NT2/D1 (cell line): Measurements from ENCODE around the gene EMP1.

Experiments
- DNase-seq: peaks from one replicate; pipeline ENCODE4 v3.0.0-alpha.2; 2011; ENCODE audit warnings: low read depth, low spot score
- H3K27me3 ChIP-seq: 2 replicates; pipeline ENCODE4 v1.6.0; 2011; ENCODE audit warnings: mild to moderate bottlenecking; ENCODE audit not compliant: insufficient read length, insufficient read depth
- H3K36me3 ChIP-seq: 2 replicates; pipeline ENCODE4 v1.6.1; 2011; ENCODE audit warnings: mild to moderate bottlenecking, low read length, mixed read lengths; ENCODE audit not compliant: insufficient read depth, insufficient read length
- H3K4me1 ChIP-seq: 2 replicates; pipeline ENCODE4 v1.5.1; 2011; ENCODE audit not compliant: insufficient read depth, insufficient read length
- H3K4me3 ChIP-seq: 2 replicates; pipeline ENCODE4 v1.5.1; 2011; ENCODE audit warnings: low read depth; ENCODE audit not compliant: insufficient read length
- H3K9ac ChIP-seq: 2 replicates; pipeline ENCODE4 v1.6.0; 2011; ENCODE audit warnings: low read depth; ENCODE audit not compliant: insufficient read length
- H3K9me3 ChIP-seq: 2 replicates; pipeline ENCODE4 v1.5.1; 2011; ENCODE audit warnings: mild to moderate bottlenecking, low read length; ENCODE audit not compliant: insufficient read depth
- SUZ12 ChIP-seq: IDR thresholded peaks from 2 replicates; pipeline ENCODE4 v1.6.1; 2011; ENCODE audit not compliant: insufficient read length, insufficient read depth; ENCODE audit errors: extremely low read depth
- YY1 ChIP-seq: IDR thresholded peaks from 2 replicates; pipeline ENCODE4 v1.6.1; 2011; ENCODE audit not compliant: insufficient read length, insufficient read depth
- ZNF274 ChIP-seq: IDR thresholded peaks from 2 replicates; pipeline ENCODE4 v1.6.1; 2011; ENCODE audit warnings: mild to moderate bottlenecking, low read depth, low read length

The EMP1 gene

DNA sequence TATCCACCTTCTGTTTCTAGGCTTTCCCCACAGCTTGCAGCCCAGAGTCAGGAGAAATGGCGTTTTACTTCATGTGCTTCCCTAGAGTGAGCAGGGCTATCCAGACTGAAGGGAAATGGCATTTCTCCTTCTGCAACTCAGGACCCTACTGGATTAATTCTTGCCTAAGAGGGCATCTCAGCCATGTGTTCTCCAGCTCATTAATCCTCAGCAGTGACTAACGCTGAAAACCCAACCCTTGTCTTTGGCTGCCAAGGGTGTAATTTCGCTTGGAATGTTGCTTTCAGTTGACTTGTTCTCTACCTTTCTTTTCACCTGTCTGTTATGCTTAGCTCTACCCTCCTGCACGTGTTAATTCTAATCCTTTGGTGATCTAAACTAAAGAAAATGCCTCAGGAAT, 21.0 kb upstream of the EMP1 start:
- Histone ChIP-seq H3K4me3 (no peak overlapping the region), H3K9ac (no peak overlapping the region), H3K9me3 (no peaks in the 10 kb centered on the region), H3K4me1 (peaks cover 17% of the 10 kb centered on the region), H3K36me3 (no peaks in the 10 kb centered on the region), H3K27me3 (no peaks in the 10 kb centered on the region)
- TF ChIP-seq ZNF274 (no peak), YY1 (no peak), SUZ12 (no peak)
- no peak for DNase-seq

DNA sequence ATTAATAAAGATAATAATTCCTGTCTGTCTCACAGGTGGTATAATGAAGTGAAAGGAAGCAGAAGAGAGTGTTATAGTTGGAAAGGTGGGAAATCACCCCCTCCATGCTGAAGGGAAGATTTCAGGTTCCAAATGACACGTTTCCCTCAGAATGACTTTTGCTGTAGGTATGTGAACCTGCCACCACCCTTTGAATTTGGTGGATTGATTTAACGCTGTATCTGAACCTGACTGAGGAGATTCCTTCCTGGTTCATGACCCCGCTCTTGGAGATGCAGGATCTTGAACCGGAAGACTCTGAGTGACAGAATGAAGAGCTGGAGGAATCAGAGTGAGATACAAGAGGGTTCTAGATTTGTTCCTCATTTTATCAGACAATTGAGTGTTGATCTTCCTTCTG, 20.3 kb upstream of the EMP1 start:
- H3K9ac ChIP-seq: no peak overlapping the region
- no peaks in the 10 kb centered on the region for H3K36me3 ChIP-seq
- no peak for DNase-seq
- no peaks in the 10 kb centered on the region for H3K9me3 ChIP-seq
- H3K4me3 ChIP-seq: no peak overlapping the region
- H3K4me1 ChIP-seq: peaks cover 17% of the 10 kb centered on the region
- no peaks in the 10 kb centered on the region for H3K27me3 ChIP-seq
- no peak for TF ChIP-seq ZNF274
- no peak for TF ChIP-seq SUZ12
- TF ChIP-seq YY1: no peak

DNA sequence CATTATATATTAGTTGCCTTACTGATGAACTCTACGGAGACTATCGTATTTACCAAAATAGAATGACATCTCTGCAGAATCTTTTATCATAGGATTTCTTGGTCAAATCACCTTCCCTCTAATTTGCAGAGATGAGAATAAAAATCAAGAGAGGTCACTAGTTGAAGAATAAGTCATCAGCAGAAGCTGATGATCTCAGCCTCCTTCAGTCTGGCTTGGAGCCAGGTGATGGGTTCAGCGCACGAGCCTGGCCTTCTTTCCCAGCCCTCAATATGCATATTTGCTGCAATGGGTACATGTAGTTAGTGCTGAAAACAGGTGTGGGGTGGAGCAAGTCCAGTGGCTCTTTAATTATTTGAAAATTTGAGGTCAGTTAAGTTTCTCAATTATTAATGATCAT, 19.2 kb upstream of the EMP1 start:
- no peak overlapping the region for H3K9ac ChIP-seq
- H3K27me3 ChIP-seq: no peaks in the 10 kb centered on the region
- no peak for DNase-seq
- H3K4me1 ChIP-seq: peaks cover 11% of the 10 kb centered on the region
- no peak overlapping the region for H3K4me3 ChIP-seq
- TF ChIP-seq ZNF274 (no peak), YY1 (no peak), SUZ12 (no peak)
- H3K9me3 ChIP-seq: no peaks in the 10 kb centered on the region
- no peaks in the 10 kb centered on the region for H3K36me3 ChIP-seq

DNA sequence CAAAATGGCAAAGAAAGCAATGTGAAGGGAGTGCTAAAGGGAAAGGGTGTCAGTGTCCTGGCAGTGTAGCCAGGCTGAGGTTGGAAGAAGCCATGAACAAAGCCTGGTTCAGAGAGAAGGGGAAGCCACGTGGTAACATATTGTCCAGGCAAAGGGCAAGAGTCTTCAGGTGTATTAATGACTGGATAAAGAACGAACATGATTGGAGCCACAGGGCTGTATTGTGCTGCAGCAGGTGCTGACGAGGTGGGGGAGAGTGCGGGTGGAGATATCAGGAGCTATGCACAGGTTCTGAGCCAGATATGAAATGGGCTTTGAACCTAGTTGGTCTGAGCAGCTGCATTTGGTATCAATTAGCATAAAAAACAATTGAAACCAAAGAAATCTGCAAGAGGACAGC, 18.6 kb upstream of the EMP1 start:
- Histone ChIP-seq H3K4me3 (no peak overlapping the region), H3K36me3 (no peaks in the 10 kb centered on the region), H3K4me1 (peaks cover 8% of the 10 kb centered on the region), H3K9me3 (no peaks in the 10 kb centered on the region), H3K9ac (no peak overlapping the region), H3K27me3 (no peaks in the 10 kb centered on the region)
- no peak for TF ChIP-seq SUZ12
- no peak for TF ChIP-seq ZNF274
- TF ChIP-seq YY1: no peak
- no peak for DNase-seq

DNA sequence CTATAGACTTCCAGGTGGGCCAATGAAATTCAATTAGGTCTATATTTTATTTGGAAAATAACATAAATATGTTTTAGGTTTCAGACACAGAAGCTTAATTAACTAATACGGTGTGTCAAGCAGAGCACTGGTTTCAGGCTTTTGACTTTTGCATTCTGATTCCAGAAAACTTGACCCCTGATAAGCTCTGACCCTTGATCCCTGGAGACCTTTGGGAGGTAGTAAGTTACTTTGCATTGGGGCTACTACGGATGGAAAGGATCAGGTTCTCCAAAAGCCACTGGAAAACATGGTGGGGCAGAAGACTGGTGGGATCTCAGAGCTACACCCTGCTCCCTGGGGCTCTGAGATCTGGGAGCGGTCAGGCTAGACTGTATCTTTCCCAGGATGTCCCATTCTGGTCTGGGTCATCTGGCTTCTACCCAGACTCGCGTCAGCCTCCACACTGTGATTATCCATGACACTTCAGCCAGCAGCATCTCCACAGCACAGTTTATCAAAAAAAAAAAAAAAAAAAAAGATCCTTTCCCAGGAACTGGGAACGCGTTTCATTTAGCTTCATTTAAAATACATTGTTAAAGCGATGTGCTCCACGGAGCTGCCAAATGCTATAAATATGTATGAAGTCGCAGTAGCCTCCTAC, 17.8 kb upstream of the EMP1 start:
- H3K36me3 ChIP-seq: no peaks in the 10 kb centered on the region
- H3K27me3 ChIP-seq: no peaks in the 10 kb centered on the region
- no peak for TF ChIP-seq SUZ12
- TF ChIP-seq YY1: no peak
- TF ChIP-seq ZNF274: no peak
- no peak for DNase-seq
- no peak overlapping the region for H3K9ac ChIP-seq
- H3K4me3 ChIP-seq: no peak overlapping the region
- H3K4me1 ChIP-seq: peaks cover 8% of the 10 kb centered on the region
- H3K9me3 ChIP-seq: no peaks in the 10 kb centered on the region

DNA sequence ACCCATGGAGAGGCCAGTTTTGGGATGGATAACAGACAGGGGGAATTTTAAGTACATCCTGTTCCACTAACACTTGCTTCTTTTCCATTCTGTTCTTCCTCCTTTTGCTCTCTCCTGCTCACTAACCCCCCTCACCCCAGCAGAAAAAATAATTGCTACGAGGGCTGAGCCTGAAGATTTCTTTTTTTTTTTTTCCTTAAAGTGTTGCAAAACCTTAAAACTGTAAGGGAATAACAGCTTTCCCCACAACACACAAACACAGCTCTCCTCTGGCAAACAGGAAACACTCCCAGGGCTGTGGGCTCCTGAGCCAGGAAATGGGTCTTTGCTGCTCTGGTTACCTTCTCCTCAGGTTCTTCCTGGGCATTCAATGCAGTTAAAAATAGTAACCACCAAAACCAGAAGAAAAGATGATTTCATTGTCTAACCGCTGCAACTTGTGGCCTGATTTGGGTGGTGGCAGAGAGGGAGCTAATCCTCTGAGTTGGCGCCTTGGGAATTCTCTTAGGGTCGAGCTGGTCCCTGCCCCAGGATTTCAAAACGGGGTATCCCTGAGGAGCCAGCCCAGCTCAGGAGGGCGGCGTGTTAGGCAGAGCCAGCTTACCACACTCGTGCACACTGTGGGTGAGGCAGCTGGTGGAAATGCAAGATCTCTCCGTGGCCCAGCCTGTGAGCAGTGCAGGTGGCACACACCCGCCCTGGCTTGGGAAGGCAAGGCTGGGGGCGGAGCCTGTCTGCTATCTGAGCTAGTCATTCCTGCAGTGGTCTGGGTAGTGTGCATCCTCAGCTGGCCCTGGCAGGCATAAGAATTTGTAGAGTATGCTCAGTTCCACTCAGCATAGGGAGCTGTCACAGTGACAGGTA, 17.1 kb upstream of the EMP1 start:
- no peaks in the 10 kb centered on the region for H3K36me3 ChIP-seq
- H3K4me1 ChIP-seq: peaks cover 6% of the 10 kb centered on the region
- DNase-seq: peak; percentile 66
- H3K4me3 ChIP-seq: no peak overlapping the region
- H3K27me3 ChIP-seq: no peaks in the 10 kb centered on the region
- TF ChIP-seq ZNF274: no peak
- no peaks in the 10 kb centered on the region for H3K9me3 ChIP-seq
- H3K9ac ChIP-seq: no peak overlapping the region

DNA sequence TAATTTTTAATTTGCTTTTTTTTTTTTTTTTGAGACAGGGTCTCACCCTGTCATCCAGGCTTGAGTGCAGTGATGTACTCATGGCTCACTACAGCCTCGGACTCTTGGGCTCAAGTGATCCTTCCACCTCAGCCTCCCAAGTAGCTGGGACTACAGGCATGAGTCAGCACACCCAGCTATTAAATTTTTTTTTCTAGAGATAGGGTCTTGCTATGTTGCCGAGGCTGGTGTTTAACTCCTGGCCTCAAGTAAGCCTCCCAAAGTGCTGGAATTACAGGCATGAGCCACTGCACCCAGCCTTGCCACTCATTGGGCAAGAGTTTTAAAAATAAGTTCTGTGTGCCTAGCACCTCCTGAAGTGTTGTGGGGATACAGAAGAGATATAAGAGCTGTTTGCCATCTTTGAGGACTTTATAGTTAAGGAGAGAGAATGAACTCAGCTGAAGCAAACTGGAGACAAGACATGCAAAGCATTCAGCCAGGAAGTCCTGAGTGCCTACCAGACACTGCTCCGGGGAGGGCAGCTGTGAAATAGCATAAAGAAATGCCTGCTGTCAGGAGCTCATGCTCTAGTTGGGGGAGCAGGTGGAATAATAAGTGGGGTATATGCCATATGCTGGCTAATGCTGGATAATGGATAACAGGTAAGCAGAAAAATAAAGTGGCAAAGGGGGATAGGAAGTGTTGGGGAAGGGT, 15.0 kb upstream of the EMP1 start:
- TF ChIP-seq YY1 (no peak), ZNF274 (no peak), SUZ12 (no peak)
- no peaks in the 10 kb centered on the region for H3K36me3 ChIP-seq
- H3K27me3 ChIP-seq: no peaks in the 10 kb centered on the region
- no peak for DNase-seq
- no peak overlapping the region for H3K9ac ChIP-seq
- no peak overlapping the region for H3K4me3 ChIP-seq
- no peaks in the 10 kb centered on the region for H3K9me3 ChIP-seq
- peaks cover 6% of the 10 kb centered on the region for H3K4me1 ChIP-seq
